Mucosa of descending colon (tissue), 3 donors: ENCODE measurements around the gene SYNGR4. TPM values are rescaled to one million over a fixed set of nuclear protein-coding genes. Genes with fewer than 3 reads are reported as not detected.
"Not testable (repeated sequence)": the region's sequence is repeated elsewhere in the genome, so short reads cannot be mapped to it uniquely, and the experiment has no call there.

Source experiments
- ATAC-seq: fragments of 200-7000 bp; cut with Tn5 transposase; one replicate; pipeline ENCODE4 v1.9.1; 2020; ENCODE audit warnings: mild to moderate bottlenecking, moderate library complexity
- DNase-seq, 3 donors: peaks; one replicate each; pipeline ENCODE4 v3.0.0-alpha.2; 2020
- H3K36me3 ChIP-seq: fragments of 200-600 bp; one replicate; pipeline ENCODE4 v1.8.0; 2021; ENCODE audit warnings: low read depth, mild to moderate bottlenecking
- H3K4me1 ChIP-seq: fragments of 200-600 bp; one replicate; pipeline ENCODE4 v1.8.0; 2021; ENCODE audit warnings: low read depth, mild to moderate bottlenecking
- H3K4me3 ChIP-seq: fragments of 200-600 bp; one replicate; pipeline ENCODE4 v1.8.0; 2021; ENCODE audit warnings: mild to moderate bottlenecking
- H3K9me3 ChIP-seq: fragments of 200-600 bp; one replicate; pipeline ENCODE4 v1.8.0; 2021; ENCODE audit warnings: mild to moderate bottlenecking
- intact Hi-C, 2 donors: fragments of 100-400 bp; cut with DNase I in 1 of 2; cut with micrococcal nuclease in 1 of 2; formaldehyde crosslinking; loops; one replicate each; pipeline versions ENCODE4 v1.11.0 to v1.11.1; 2022; cut with DNase I, micrococcal nuclease
- total RNA-seq, 3 donors: library from RNA; stranded (reverse); fragmentation: NEBNext Ultra II Directional in 2 of 3; extraction: Animal tissue kit (Norgen Biotek cat#: 25700) in 2 of 3; gene quantifications; one replicate each; pipeline versions ENCODE4 v1.2.1 to v1.2.4, GENCODE V29; 2021 to 2023
- TF ChIP-seq, protein P1 (sequence below): fragments of 200-600 bp; IDR thresholded peaks from one replicate; pipeline ENCODE4 v1.8.0; 2022; ENCODE audit warnings: antibody characterized with exemption, mild to moderate bottlenecking
- donor health status: DM: no; HTN: no; CAD: no; lungs with moderate emphysema.
- donor health status: DM: no; HTN: no; CAD: no.
- donor health status: DM: no; HTN: yes; CAD: no.

SYNGR4 gene
- total RNA-seq, 3 donors from 2014 or later, result 0.41 TPM; not detected in 2

GRCh38 chr19:48391100-48392005 is 27.2 kb downstream of the SYNGR4 start, which contains the start of gene KDELR1:
Gene KDELR1, minus strand, starts transcription at chr19:48391551. Its CDS starts 193 bp downstream, at chr19:48391358.
- peaks cover 6% of the 10 kb centered on the region for H3K4me1 ChIP-seq

DNA sequence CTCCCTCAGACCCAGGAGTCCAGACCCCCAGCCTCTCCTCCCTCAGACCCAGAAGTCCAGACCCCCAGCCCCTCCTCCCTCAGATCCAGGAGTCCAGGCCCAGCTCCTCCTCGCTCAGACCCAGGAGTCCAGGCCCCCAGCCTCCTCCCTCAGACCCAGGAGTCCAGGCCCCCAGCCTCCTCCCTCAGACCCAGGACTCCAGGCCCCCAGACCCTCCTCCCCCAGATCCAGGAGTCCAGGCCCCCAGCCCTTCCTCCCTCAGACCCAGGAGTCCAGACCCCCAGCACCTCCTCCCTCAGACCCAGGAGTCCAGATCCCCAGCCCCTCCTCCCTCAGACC is 27.8 kb downstream of the SYNGR4 start:
- ATAC-seq, H3K9me3 ChIP-seq, DNase-seq, H3K4me3 ChIP-seq, H3K4me1 ChIP-seq, H3K36me3 ChIP-seq, intact Hi-C loops: not testable (repeated sequence)

More at GRCh38 chr19:48391100-48392005, 27.2 kb downstream of the SYNGR4 start, which contains the start of gene KDELR1:
- Histone ChIP-seq H3K4me3 (peak within 1 kb of the TSS; percentile 90), H3K36me3 (no peaks in the 10 kb centered on the region), H3K9me3 (no peaks in the 10 kb centered on the region)
- intact Hi-C loops, result no loop called here
- TF ChIP-seq, protein P1, sequence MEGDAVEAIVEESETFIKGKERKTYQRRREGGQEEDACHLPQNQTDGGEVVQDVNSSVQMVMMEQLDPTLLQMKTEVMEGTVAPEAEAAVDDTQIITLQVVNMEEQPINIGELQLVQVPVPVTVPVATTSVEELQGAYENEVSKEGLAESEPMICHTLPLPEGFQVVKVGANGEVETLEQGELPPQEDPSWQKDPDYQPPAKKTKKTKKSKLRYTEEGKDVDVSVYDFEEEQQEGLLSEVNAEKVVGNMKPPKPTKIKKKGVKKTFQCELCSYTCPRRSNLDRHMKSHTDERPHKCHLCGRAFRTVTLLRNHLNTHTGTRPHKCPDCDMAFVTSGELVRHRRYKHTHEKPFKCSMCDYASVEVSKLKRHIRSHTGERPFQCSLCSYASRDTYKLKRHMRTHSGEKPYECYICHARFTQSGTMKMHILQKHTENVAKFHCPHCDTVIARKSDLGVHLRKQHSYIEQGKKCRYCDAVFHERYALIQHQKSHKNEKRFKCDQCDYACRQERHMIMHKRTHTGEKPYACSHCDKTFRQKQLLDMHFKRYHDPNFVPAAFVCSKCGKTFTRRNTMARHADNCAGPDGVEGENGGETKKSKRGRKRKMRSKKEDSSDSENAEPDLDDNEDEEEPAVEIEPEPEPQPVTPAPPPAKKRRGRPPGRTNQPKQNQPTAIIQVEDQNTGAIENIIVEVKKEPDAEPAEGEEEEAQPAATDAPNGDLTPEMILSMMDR, result peak; percentile 96
- ATAC-seq (peak; percentile 96), DNase-seq (peak; percentile 83 to 88 (median 85))

DNA sequence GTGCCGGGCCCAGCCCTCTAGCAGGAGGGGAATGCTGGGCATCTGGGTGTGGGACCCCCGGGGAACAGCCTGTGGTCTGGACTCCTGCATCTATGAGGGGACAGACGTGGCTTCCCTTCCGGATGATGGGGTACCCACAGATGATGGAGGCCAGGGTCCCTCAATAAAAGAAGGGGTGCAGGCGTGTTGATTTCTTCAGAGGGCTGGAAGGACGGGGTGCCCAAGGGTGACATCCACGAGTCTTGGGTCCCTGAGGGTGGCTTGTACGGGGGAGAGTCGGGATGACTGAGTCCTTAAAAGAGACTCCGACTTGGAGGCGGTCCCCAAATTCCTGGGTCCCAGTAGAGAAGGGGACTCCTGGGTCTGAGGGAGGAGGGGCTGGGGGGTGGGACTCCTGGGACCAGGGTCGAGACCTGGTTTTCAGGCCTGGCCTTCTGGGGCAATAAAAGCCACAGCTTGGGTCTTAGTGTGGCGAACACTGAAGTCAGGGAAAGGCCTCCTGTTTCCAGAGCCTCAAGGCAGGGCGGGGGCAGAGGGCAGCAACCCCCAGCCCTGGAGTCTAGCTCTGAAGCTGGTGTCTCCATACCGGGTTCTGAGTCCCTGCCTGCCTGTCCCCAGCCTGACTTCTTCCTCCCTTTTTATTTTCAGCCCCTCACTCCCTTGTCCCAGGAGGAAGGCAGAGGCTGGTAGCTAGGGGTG is 28.8 kb downstream of the SYNGR4 start:
- intact Hi-C loops, result no loop called here
- Histone ChIP-seq H3K4me1 (peaks cover 11% of the 10 kb centered on the region), H3K9me3 (no peaks in the 10 kb centered on the region), H3K4me3 (no peak overlapping the region), H3K36me3 (no peaks in the 10 kb centered on the region)
- DNase-seq (no peak), ATAC-seq (no peak)
- TF ChIP-seq, protein P1, result no peak

DNA sequence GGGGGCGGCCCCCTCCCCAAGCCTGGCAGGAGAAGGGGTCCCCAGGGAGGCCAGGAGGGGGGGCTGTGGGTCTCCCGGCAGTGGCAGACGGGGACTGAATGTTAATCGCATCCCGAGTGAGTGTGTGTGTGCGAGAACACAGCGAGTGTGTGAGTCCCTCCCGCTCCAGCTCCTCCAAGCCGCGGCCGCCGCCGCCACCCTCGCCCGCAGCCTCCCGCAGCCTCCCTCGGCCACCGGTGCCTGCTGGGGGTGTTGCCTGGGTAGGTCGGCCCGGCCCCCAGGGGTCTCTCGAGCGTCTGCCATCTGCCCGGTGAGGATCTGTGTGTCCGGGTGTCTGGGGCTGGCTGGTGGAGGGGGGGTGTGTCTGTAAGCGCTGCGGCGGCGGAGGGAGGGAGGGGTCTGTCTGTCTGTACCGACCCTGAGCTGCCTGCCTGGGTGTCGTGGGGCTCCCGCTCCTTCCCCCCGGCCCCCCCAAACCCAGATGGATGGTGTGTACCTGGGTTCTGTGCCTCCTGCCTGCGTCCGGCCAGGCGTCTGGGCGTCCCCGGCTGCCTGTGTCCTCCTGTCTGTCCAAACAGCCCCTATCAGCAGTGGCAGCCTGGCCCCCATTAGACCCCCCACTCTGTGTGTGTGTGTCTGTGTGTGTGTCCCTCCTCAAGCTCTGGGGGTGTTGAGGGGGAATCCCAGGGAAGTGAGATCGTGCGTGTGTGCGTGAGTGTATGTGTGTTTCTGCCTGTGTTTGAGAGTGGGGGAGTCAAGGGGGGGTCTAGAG is 29.6 kb downstream of the SYNGR4 start, which contains the start of gene GRIN2D:
TSS of gene GRIN2D (plus strand) at position 110 of the 772 bp plus-strand sequence. CDS start 4,725 bp downstream, outside the sequence.
- peaks cover 11% of the 10 kb centered on the region for H3K4me1 ChIP-seq
- DNase-seq, result peak in 1 of 3 donors; percentile 59
- H3K4me3 ChIP-seq, result no peak within 1 kb of the TSS
- TF ChIP-seq, protein P1, result no peak
- no peaks in the 10 kb centered on the region for H3K36me3 ChIP-seq
- intact Hi-C loops, result no loop called here
- ATAC-seq, result no peak
- no peaks in the 10 kb centered on the region for H3K9me3 ChIP-seq

- intact Hi-C loops, result no loop called here
- Histone ChIP-seq H3K36me3 (no peaks in the 10 kb centered on the region), H3K9me3 (no peaks in the 10 kb centered on the region), H3K4me3 (no peak overlapping the region), H3K4me1 (peaks cover 11% of the 10 kb centered on the region)
- TF ChIP-seq, protein P1, result no peak
- ATAC-seq, result no peak
- no peak for DNase-seq
Observed at GRCh38 chr19:48394331-48395169, 30.4 kb downstream of the SYNGR4 start.
